Measurements from ENCODE around the gene NFIX. TPM values are rescaled to one million over a fixed set of nuclear protein-coding genes. Genes with fewer than 3 reads are reported as not detected.

Gene NFIX
- total and polyA plus RNA-seq, 2 donors (not counting 3 experiments of a cell fraction or from before 2014, with no cell fraction given): 9.8 to 37.7 TPM

DNA sequence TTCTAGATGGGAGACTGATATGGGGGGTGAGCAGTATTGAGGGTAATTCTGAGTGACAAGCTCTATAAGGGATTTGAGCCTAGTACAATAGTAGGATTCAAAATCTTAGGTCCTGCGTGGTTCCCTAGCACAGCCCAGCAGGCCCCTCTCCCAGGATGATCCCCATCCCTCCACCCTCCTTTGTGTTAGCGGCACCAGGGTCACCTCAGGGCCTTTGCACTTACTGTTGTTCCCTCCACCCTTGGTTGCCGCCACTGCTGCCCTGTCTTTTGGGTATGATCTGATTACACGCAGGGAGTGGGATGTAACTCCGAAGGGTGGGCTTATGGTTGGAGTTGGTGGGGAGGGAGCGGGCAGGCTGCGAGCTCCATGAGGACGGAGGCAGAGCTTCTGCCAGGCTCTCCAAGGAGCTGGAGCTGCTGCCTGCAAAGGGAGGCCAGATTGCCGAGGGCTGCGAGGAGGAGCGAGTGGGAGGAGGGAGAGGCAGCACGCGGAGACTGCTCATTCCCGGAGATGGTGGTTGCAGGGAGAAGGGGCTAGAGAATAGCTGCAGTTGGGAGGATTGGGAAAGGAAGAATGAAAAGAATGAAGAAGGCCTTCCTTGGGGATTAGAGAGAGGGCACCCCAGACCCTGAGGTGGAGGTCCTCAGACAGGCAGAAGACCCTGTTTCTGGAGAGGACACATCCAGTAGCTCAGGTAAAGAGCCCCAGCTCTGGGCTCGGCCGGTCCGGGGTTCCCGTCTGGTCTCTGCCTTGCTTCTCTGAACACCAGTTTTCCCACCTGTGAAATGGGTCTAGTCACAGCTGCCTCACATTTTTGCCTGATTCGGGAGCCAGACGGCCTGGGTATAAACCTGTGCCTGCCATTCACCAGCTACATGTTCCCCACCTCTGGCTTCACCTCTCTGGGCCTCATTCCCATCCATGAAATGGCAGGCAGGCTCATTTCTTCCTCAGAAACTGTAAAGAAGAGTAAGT is 128.0 kb downstream of the NFIX start:
- Histone ChIP-seq H3K27me3 (ENCODE audit: control insufficient read depth in 2 of 2, insufficient read depth in 2 of 2, low read length in 2 of 2) (no peaks in the 10 kb centered on the region), H3K79me2 (ENCODE audit: control insufficient read depth, insufficient read depth, low read length) (peaks cover 88% of the 10 kb centered on the region), H3K9ac (replicated peaks; ENCODE audit: extremely low read depth, insufficient read depth, low read length) (no peak overlapping the region), H4K20me1 (replicated peaks; ENCODE audit: control insufficient read depth, extremely low read depth, insufficient read depth, low read length) (no peaks in the 10 kb centered on the region), H3K9me1 (replicated peaks; ENCODE audit: control insufficient read depth, extremely low read depth, insufficient read depth, low read length) (no peaks in the 10 kb centered on the region), H3K4me3 (replicated peaks in 1 of 3; ENCODE audit: insufficient read depth in 1 of 3, low read depth in 1 of 3, low read length in 3 of 3) (no peak overlapping the region), H3K4me2 (ENCODE audit: insufficient read depth, low read length) (no peak overlapping the region), H3K27ac (ENCODE audit: insufficient read depth, low read depth, low read length) (no peak overlapping the region), H3K36me3 (ENCODE audit: control insufficient read depth in 2 of 2, extremely low read depth in 1 of 2, insufficient read depth in 2 of 2, low read length in 2 of 2) (peaks cover 0 to 7% of the 10 kb centered on the region in 2 experiments), H2AFZ (ENCODE audit: low read depth, low read length) (no peak overlapping the region), H3K4me1 (ENCODE audit: control insufficient read depth, extremely low read depth, insufficient read depth, low read length) (peaks cover 8% of the 10 kb centered on the region), H3K9me3 (replicated peaks; ENCODE audit: control insufficient read depth, insufficient read depth, low read length) (no peaks in the 10 kb centered on the region)
- FAIRE-seq (no peak), DNase-seq (ENCODE audit: low read depth, low spot score) (no peak)
- dilution Hi-C loops (cut with MboI; ENCODE audit: extremely low pct_ligation_motif_present, low sequenced_read_pairs): no loop called here
- POLR2A ChIA-PET: no interaction called here
- TF ChIP-seq POLR2AphosphoS5 (IDR thresholded peaks at IDR 0.05; ENCODE audit: insufficient read depth, low read depth, low read length) (no peak), GATA2 (IDR thresholded peaks at IDR 0.05; ENCODE audit: insufficient read depth, insufficient read length, low read depth, low read length) (no peak)
- CTCF ChIA-PET: interaction anchor here (0.6 kb wide), 1 partner anchor 111 kb away, joined by 3 read pairs; no protein-coding TSS in a partner anchor
- intact Hi-C loops (cut with micrococcal nuclease): no loop called here
- BruUV-seq (replicated peaks): no TSS peak

DNA sequence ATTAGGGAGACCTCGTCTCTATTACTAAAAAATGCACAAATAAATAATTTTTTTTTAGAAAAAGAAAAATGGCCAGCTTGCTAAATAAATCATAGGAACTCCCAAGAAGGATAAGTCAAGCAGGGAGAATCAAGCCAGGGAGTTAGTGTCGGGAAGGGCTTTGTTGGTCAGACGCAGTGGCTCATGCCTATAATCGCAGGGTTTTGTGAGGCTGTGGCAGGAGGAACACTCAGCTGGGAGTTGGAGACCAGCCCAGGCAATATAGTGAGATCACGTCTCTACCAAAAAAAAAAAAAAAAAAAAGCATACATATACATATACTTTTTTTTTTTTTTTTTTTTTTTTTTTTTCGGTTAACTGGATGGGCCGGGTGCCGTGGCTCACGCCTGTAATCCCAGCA is 131.8 kb downstream of the NFIX start:
- POLR2A ChIA-PET: no interaction called here
- FAIRE-seq: no peak
- Histone ChIP-seq H3K79me2 (ENCODE audit: control insufficient read depth, insufficient read depth, low read length) (peaks cover 84% of the 10 kb centered on the region), H2AFZ (ENCODE audit: low read depth, low read length) (no peak overlapping the region), H3K36me3 (ENCODE audit: control insufficient read depth in 2 of 2, extremely low read depth in 1 of 2, insufficient read depth in 2 of 2, low read length in 2 of 2) (peaks cover 0 to 6% of the 10 kb centered on the region in 2 experiments), H3K27me3 (ENCODE audit: control insufficient read depth in 2 of 2, insufficient read depth in 2 of 2, low read length in 2 of 2) (no peaks in the 10 kb centered on the region), H3K27ac (ENCODE audit: insufficient read depth, low read depth, low read length) (no peak overlapping the region), H3K4me2 (ENCODE audit: insufficient read depth, low read length) (no peak overlapping the region), H3K9me1 (replicated peaks; ENCODE audit: control insufficient read depth, extremely low read depth, insufficient read depth, low read length) (no peaks in the 10 kb centered on the region), H3K4me3 (replicated peaks in 1 of 3; ENCODE audit: insufficient read depth in 1 of 3, low read depth in 1 of 3, low read length in 3 of 3) (no peak overlapping the region), H3K9ac (replicated peaks; ENCODE audit: extremely low read depth, insufficient read depth, low read length) (no peak overlapping the region), H3K4me1 (ENCODE audit: control insufficient read depth, extremely low read depth, insufficient read depth, low read length) (no peaks in the 10 kb centered on the region), H3K9me3 (replicated peaks; ENCODE audit: control insufficient read depth, insufficient read depth, low read length) (no peaks in the 10 kb centered on the region), H4K20me1 (replicated peaks; ENCODE audit: control insufficient read depth, extremely low read depth, insufficient read depth, low read length) (no peaks in the 10 kb centered on the region)
- DNase-seq (ENCODE audit: low read depth, low spot score): no peak
- TF ChIP-seq, protein P1, sequence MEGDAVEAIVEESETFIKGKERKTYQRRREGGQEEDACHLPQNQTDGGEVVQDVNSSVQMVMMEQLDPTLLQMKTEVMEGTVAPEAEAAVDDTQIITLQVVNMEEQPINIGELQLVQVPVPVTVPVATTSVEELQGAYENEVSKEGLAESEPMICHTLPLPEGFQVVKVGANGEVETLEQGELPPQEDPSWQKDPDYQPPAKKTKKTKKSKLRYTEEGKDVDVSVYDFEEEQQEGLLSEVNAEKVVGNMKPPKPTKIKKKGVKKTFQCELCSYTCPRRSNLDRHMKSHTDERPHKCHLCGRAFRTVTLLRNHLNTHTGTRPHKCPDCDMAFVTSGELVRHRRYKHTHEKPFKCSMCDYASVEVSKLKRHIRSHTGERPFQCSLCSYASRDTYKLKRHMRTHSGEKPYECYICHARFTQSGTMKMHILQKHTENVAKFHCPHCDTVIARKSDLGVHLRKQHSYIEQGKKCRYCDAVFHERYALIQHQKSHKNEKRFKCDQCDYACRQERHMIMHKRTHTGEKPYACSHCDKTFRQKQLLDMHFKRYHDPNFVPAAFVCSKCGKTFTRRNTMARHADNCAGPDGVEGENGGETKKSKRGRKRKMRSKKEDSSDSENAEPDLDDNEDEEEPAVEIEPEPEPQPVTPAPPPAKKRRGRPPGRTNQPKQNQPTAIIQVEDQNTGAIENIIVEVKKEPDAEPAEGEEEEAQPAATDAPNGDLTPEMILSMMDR (IDR thresholded peaks at IDR 0.05; ENCODE audit: extremely low read depth in 1 of 2, insufficient read depth in 1 of 2, low read depth in 1 of 2, low read length in 2 of 2): no peak
- no peak for TF ChIP-seq JUN (IDR thresholded peaks at IDR 0.05; ENCODE audit: borderline replicate concordance, insufficient read depth, insufficient read length, low read depth)
- TF ChIP-seq EZH2 (IDR thresholded peaks at IDR 0.05; ENCODE audit: borderline replicate concordance, low read depth, low read length, severe bottlenecking): no peak
- TF ChIP-seq POLR2AphosphoS5 (IDR thresholded peaks at IDR 0.05; ENCODE audit: insufficient read depth, low read depth, low read length): no peak
- TF ChIP-seq POLR2A (IDR thresholded peaks at IDR 0.05; ENCODE audit: low read depth, low read length): no peak
- TF ChIP-seq, protein P2, sequence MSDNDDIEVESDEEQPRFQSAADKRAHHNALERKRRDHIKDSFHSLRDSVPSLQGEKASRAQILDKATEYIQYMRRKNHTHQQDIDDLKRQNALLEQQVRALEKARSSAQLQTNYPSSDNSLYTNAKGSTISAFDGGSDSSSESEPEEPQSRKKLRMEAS (IDR thresholded peaks at IDR 0.05; ENCODE audit: insufficient read depth, insufficient read length): no peak
- BruUV-seq (replicated peaks): no TSS peak
- intact Hi-C loops (cut with micrococcal nuclease): no loop called here
- dilution Hi-C loops (cut with MboI; ENCODE audit: extremely low pct_ligation_motif_present, low sequenced_read_pairs): no loop called here
- CTCF ChIA-PET: interaction anchor here (0.6 to 1.5 kb wide), 3 partner anchors 26 to 149 kb away, joined by 3 to 8 read pairs (median 6); no protein-coding TSS in a partner anchor

Measured in endothelial cell of umbilical vein (primary cell).